ENCODE measurements around the gene TMED4.
A peak's percentile ranks its signal among the peaks of the same experiment; 100 is the strongest.

Gene TMED4

DNA sequence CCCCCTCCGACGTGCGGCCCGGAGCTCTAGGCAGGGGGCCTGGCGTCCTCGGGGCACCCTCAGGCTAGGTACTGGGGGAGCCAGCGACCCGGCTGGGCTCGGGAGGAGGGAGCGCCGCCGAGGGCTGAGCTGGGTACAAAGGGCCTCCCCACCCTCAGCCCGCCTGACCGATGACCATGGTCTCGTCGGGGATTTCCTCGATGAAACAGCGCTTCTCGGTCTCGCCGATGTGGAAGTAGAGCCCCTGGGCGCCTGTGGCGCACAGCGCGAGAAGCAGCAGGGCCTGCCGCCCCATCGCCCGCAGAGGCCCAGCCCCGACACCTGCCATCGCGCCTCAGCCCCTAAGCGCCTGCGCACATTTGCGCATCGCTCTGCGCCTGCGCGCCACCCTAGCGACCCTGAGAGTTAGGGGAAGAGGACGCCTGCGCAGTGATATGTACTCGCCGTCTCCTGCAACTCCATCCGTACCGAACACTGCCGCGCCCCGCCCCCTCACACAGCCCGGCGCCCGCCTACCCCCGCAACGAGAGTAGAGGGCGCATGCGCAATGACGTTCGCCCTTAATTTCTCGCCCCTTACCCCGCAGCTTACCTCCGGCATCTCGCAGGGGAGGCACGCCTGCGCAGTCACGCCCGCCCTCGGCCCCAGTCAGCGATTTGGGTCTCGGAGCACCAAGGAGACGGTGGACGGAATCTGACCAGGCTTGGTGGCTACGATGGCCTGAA lies at the start of gene TMED4:
Gene TMED4 (minus strand): TSS at position 353 of the 725 bp plus-strand sequence. CDS start 25 bp downstream, at position 328.
- DNase-seq (ENCODE audit: low read depth), result peak; percentile 98

GRCh38 chr7:44631458-44632115 lies 49.6 kb upstream of the TMED4 start:
- no peak for DNase-seq (ENCODE audit: low read depth)

DNA sequence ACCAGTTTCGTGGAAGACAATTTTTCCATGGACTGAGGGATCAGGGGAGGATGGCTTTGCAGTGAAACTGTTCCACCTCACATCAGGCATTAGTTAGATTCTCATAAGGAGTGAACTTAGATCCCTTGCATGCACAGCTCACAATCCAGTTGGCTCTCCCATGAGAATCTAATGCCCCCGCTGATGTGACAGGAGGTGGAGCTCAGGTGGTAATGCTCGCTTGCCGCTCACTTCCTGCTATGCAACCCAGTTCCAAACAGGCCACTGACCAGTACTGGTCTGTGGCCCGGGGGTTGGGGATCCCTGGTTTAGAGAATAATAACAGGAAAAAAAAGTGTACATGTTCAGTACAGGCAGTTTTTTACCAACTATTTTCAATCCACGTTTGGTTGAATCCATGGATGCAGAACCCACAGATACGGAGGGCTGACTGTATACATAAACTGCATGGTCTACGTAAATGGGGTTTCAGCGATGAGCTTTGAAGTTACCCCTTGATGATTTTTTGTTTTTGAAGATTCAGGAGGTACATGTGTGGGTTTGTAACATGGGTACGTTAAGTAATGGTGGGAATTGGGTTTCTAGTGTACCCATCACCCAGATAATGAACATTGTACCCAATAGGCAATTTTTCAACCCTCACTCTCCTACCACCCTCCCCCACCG lies 48.9 kb upstream of the TMED4 start:
- DNase-seq (ENCODE audit: low read depth), result no peak

DNA sequence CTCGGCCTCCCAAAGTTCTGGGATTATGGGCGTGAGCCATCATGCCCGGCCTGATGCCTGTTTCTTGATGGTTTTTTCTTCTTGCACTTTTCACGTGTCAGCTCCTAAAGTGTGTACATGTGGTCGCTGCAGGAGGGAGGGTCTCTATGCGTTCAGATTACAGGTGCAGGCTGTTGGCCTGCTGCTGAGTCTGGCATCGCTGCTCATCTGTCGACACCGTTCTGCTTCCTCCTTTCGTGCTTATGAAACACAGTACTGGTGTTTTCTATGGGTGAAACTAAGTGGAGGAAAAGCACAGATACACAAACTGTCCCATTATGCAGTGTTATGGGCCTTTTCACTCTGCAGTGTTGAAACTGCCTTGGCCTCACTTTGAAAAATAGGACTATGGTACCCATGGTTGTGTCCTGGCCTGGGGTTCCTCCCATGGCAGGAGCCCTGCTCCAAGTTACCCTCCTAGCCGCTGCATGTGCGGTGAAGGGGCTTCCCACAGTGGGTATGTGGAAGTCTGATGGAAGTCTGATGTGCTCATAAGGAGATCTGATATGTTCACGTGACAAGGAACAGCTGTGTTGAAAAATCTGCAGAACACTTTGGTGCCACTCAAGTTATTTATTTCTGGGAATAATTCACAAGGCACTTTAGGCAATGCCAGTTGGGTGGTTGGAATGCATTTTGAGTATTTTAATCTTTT lies 47.9 kb upstream of the TMED4 start:
- DNase-seq (ENCODE audit: low read depth), result no peak

DNA sequence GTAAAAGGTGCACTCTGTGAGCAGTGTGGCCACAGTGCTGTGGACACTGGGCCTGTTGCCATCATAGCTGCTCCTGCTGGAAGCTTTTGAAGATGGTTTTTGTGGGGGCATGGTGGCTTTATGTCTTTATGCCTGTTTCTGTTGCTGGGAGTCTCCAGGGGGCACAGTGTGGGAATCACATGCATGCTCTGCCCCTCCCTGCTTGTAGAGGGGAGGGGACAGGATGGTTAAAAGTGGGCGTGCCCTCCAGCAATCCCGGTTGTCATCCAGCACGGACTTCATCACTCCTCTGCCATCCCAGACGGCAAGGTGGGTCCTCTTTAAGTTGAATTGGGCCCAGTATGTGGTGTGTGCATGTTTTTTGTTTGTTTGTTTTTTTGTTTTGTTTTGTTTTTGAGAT lies 44.6 kb upstream of the TMED4 start:
- no peak for DNase-seq (ENCODE audit: low read depth)

DNA sequence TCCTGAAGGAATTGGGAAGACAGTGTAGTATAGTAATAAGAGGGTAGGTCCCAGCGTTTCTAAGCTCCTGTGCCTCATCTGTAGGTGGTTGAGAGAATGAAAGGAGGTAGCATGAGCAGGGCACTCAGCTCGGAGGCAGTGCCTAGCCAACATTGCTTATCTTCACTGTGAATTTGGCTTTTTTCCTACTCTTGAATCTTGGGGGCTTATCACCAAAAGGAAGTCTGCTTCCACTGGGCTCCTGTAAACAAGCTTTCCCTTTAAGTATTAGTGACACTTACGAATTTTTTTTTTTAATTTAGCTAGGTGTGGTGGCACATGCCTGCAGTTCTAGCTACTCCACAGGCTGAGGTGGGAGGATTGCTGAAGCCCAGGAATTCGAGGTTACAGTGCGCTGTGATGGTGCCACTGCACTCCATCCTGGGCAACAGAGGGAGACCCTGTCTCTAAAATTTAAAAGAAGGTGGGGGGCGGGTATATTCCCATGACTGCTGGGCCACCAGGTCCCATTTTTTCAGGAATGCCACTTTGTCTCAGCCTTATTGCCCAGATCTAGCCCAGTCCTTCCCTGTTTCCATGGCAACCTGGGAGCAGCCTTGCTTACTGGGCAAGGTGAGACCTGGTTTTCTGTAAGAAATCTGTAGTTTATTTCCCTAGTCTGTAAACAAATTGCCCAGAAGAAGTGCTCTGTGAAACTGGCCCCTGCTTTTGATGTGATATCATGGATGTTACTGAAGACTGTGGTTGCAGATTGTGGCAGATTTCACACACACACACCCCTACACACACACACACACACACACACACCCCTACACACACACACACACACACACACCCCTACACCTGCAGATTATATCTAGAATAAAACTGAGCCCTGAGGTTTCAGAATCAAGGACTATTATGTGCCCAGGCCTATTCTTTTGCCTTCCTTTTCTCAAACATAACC lies 43.8 kb upstream of the TMED4 start:
- no peak for DNase-seq (ENCODE audit: low read depth)

DNA sequence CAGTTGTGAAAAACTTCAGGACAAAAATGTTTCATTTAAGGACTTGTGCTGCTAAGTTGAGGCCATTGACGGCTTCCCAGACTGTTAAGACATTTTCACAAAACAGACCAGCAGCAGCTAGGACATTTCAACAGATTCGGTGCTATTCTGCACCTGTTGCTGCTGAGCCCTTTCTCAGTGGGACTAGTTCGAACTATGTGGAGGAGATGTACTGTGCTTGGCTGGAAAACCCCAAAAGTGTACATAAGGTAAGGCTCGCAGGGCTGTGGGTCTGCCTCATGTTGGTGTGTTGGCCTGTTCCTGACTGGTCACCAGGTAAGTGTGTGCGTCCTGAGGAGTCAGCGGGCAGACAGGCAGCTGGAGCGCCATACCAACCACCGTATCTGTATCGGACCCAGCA lies 42.3 kb upstream of the TMED4 start:
- DNase-seq (ENCODE audit: low read depth), result no peak

DNA sequence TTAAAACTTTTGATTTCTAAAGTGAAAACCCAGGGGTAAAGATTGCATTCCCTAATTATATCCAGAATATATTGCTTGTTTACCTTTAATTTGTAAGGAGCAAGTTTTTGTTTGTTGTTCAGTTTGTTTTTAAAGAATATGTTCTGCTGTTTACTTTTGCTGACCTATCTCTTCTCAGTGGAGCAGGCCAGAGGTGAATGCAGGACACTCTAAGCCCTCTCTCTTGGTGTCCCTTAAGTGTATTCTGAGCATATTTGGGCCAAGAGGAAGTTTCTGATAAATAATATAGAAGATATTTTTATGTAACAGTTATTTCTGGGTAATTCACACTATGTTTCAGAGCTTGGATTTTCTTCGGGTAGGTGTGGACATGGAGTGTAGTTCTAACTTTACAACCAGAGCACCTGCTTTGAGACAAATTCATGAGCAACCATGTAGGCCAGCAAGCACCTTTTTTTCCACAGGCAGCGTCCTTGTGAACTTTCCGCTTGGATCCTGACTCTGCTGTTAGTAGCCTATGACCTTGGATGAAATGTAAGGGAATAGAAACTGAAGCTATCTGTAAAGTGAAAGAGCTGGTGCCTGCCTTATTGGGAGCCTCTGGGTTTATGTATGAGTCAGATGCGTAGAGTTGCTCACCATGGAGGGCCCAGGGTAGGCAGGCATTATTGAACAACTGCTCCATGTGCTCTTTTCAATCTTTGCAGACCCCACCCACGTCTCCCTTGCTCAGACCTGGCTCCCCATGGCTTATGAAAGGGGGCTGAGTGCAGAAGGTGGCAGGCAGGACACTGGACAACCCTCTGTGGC lies 40.5 kb upstream of the TMED4 start:
- DNase-seq (ENCODE audit: low read depth), result no peak

DNA sequence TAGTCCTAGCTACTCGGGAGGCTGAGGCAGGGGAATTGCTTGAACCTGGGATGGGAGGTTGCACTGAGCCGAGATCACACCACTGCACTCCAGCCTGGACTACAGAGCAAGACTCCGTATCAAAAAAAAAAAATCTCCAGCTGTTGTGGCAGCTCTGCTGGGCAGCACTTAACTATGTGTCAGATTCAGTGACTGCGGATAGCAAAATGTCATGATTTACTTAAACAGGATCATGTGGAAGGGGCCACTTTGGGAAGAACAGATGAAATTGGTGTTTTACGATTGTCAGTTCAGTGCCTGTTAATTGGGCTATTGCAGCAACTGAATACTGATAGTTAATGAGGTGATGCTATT lies 39.7 kb upstream of the TMED4 start:
- DNase-seq (ENCODE audit: low read depth), result no peak

DNA sequence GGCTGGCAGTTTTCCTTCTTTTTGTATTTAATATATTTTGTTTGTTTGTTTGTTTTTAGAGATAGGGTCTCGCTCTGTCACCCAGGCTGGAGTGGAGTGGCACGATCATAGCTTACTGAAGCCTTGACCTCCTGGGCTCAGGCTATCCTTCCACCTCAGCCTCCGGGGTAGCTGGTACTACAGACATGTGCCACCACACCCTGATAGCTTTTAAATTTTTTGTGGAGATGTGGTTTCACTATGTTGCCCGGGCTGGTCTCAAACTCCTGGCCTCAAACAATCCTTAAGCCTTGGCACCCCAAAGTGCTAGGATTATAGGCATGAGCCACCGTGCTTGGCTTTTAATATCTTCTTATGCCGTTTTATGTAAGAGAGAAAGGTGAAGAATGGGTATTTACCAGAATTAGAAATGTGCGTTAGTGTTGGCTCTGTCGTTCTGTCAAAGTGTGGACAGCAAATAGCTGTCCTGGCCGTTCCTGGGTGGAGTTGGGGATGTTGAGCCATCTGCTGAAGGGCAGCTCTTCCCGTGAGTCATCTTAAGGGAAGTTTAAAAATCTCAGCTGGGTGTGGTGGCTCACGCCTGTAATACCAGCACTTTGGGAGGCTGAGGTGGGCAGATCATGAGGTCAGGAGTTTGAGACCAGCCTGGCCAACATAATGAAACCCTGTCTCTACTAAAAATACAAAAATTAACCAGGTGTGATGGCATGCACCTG lies 39.2 kb upstream of the TMED4 start:
- peak; percentile 63 for DNase-seq (ENCODE audit: low read depth)

DNA sequence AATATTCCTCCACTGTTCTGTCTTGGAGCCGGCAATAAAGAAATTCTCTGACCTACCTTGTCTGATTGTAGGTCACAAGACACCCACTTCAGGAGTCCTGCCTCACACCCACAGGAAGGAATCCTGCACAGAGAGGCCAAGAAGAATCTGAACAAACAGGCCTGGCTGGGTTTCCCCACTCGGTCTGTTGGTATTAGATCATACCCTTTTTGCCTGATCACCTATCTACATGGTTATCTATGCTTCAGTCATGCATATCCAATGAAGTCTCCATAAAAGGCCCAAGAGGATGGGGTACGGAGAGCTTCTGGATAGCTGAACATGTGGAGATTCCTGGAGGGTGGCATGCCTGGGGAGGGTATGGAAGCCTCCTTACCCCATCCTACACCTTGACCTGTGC lies 36.7 kb upstream of the TMED4 start:
- DNase-seq (ENCODE audit: low read depth), result no peak

- DNase-seq (ENCODE audit: low read depth), result no peak
Measured at GRCh38 chr7:44618045-44618444, 36.0 kb upstream of the TMED4 start.

DNA sequence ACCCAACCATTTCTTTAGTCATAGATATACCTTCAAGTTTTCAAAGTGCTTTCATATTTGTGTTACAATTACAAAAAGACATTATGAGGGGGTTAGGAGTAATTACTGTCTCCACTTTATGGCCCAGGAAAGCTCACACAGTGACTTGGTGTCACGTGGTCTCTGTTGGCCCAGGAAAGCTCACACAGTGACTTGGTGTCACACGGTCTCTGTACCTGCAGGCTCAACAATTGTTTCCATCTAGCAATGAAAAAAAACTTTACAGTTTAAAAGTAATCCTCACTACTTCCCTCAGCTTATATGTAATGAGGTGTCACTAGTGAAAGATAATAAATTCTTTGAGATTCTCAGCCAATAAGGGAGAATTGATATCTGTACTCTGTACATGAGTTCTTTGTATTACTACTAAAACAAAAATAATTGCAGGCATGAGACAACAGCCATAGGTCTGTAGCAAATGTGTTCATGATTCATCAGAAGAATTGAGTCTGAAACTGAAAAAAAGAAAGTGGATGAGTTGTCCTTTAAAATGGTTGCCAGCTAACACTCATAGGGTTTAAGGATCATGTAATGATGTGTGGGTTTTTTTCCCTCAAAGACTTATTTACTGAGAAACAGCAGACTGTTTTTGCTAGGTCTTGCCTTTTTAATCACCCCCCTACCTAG lies 35.3 kb upstream of the TMED4 start:
- DNase-seq (ENCODE audit: low read depth), result no peak

GRCh38 chr7:44616545-44616944 lies 34.5 kb upstream of the TMED4 start:
- DNase-seq (ENCODE audit: low read depth), result no peak

GRCh38 chr7:44615793-44616192 lies 33.8 kb upstream of the TMED4 start:
- DNase-seq (ENCODE audit: low read depth), result no peak

GRCh38 chr7:44615149-44615611 lies 33.1 kb upstream of the TMED4 start:
- no peak for DNase-seq (ENCODE audit: low read depth)

DNA sequence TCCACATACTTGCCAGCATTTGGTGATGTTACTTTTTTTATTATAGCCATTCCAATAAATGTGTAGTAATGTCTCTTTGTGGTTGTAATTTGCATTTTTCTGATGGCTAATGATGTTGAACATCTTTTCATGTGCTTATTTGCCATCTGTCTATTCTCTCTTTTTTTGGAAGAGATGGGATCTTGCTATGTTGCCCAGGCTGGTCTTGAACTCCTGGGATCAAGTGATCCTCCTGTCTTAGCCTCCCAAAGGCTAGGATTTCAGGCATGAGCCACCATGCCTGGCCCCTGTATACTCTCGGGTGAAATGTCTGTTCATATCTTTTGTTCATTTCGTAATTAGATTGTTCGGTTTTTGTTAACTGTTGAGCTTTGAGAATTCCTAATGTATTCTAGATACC lies 27.8 kb upstream of the TMED4 start:
- DNase-seq (ENCODE audit: low read depth), result no peak

GRCh38 chr7:44608916-44609648 lies 27.1 kb upstream of the TMED4 start:
- DNase-seq (ENCODE audit: low read depth), result peak; percentile 59

Data from fibroblast of gingiva (primary cell).